Glomerular endothelial cell (primary cell): ENCODE data around the gene BRD7. TPM values are rescaled to one million over a fixed set of nuclear protein-coding genes. Genes with fewer than 3 reads are reported as not detected.

ENCODE experiments used
- DNase-seq: peaks from one replicate; pipeline ENCODE4 v3.0.0-alpha.2; 2011; ENCODE audit warnings: low read depth, low spot score; ENCODE audit errors: extremely low read depth
- total RNA-seq: library from RNA; depleted of rRNA; stranded (reverse); fragments of >200 nt; gene quantifications from 2 replicates; pipeline ENCODE4 v1.2.3, GENCODE V29; 2015

The BRD7 gene
- 44.1 and 49.7 TPM in 2 replicates for total RNA-seq

DNA sequence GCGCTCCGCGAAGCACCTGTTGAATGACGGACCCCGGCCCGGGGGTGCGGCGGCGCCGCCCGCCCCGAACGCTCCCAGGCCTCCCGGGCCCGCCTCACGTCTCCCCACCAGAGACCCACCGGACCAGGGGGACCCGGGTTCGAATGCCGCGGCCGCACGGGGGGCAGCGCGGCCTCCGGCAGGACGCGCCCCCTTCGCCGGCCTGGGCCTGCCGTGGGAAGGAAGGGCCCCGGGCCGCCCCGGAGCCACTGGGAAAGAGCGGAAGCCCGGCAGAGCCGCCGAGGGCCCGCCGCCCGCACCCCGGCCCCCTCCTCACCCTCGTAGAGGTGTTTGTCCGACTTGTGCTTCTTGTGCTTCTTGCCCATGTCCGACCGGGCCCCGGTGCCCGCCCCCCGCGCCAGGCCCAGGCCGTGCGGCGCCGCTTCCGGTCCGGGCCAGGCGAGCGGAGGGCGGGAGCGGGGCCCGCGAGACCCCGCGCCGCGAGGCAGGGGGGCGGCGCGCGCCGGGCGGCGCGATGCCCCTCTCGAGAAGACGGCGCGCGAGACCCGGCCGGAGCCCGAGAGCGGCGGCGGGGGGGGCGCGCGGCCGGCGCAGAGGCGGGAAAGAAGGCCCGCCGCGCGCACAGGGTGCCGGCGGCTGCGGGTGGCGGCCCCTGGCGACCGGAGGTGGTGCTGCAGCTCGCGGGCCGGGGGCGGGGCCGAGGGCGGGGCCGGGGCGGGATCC, at the start of gene BRD7:
BRD7 (minus strand) TSS at position 579 of the 723 bp plus-strand sequence; CDS start at position 365, 214 bp downstream.
- DNase-seq, result no peak

GRCh38 chr16:50416388-50416787, 47.6 kb upstream of the BRD7 start:
- DNase-seq, result no peak

DNA sequence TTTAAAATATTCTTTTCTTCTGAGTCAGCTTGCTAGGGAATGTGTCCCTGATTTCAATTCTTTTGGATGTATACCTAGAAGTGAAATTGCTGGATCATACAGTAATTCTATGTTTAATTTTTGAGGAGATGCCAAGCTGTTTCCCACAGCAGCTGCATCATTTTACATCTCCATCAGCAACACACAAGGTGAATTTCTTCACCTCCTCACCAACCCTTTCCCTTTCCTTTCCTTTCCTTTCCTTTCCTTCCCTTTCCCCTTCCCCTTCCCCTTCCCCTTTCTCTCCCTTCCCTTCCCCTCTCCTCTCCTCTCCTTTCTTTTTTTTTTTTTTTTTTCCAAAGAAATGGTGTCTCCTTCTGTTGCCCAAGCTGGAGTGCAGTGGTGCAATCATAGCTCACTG, 45.4 kb upstream of the BRD7 start:
- DNase-seq, result no peak

DNA sequence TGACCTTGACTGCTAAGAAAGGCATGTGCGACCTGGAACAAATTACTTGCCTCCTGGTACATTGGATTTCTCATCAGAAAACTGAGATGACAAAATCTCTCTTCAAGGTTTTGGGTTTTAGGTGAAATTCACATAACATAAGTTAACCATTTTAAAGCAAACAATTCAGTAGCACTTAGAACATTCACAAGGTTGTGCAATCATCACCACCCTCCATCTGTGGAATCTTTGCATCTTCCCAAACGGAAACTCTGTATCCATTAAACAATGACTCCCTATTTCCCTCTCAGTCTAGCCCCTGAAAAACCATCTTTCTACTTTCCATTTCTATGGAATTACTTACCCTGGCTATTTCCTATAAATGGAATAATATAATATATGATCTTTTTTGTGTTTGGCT, 42.2 kb upstream of the BRD7 start:
- DNase-seq, result no peak

DNA sequence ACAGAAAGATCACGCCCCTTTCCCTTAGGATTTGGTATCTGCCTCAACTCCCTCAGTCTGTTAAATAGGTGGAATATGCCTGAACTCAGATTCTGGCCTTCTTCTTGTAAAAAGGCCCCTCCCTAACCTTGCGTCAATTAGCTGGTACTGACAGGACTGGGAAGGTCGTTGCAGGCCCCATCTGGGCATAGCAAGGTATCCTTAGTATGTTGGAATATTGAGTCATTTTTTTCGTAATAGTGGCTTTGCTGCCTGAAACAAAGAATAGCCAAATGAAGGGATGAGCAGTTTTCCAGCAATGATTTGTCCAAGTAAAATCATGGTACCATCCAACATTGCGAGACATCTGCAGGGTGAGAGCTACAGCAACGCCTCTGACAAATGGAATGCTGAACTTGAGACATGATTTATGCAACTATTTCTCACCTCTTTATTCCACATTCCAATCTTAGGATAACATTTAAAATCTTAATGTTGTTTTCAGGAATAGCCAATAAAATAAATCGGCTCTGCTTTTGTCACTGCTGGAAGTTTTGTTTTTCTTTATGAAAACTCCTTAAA, 39.3 kb upstream of the BRD7 start:
- DNase-seq, result no peak

DNA sequence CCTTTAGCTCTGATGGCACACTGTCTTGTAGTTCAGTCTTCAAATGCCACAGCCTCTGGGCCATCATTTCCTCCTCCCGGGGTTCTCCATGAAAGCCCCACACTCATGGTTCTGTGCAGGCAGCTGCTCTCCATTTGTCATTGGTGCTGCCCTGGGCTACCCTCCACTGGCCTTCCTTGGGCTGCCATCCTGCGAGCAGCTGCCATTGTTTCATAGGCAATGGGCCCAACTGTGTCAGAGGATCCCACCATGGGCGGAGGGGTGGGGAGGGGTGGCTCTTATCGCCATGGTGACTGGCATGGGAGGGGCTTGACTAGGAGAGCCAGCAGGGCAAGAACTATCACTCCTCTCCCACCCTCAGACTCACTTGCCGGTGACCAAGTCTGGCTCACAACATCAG, 38.6 kb upstream of the BRD7 start:
- DNase-seq, result no peak

GRCh38 chr16:50403491-50403890, 34.7 kb upstream of the BRD7 start:
- no peak for DNase-seq

- no peak for DNase-seq
Measured at GRCh38 chr16:50402298-50402895, 33.6 kb upstream of the BRD7 start.

DNA sequence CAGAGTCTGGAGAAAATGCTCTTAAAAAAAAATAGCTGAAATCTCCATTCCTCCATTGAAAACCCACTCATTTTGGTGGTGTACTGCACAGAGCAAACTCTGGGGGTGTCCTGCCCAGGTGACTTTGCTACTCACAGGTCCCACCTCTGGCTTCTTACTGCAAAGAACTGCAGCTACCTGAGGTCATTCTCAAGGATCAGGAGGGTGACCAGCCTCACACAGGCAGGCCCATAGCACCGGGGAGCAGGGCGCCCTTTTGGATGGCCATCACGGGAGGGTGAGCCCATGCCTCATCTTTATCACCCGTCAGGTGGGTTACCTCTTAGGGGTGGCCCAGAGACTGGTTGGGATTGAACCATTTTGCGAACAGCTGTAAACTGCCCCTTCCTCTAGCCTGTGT, 32.6 kb upstream of the BRD7 start:
- no peak for DNase-seq

DNA sequence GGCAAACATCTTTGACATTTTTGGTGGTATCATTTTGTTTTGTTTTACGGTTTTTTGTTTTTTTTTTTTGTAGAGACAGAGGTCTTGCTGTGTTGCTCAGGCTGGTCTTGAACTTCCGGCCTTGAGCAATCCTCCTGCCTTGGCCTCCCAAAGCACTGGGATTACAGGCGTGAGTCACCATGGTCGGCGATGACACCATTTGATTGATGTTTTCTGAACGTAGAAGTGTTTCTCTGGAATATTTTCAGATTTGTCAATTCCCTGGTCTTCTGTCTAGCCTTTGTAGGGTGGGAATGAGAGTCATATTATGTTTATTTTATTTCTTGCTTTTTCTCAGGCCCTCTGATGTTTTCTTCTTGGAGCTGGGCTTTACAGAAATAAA, 32.2 kb upstream of the BRD7 start:
- DNase-seq, result no peak

DNA sequence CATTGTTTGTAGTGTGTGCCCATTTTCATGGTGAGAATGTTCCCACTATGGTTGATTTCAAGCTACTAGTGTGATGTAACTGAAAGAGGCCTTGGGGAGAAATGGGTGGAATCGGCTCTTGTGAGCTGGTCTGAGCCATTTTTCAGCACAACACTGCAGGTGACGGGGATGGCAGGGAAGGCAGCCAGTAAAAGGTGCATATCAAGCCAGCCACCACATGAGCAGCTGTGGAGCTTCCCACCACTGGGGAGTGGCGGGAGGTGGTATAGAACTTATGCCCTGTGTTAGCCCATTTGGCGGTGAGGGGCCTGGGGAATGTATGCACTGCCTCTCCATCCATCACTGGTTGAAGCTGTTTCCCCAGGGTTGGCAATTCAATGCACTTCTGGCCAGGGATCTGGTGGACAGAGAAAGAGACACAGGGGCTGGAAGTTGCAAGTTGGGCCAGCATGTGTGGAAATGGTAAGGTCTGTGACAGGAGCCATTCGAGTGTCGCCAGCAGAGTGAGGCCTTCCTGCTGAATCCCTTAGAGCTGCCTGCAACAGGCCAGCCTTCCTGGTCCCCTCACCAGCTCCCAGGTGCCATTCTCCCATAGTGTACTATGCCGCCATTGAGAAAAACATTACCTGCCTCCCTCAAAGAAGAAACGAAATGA, 31.7 kb upstream of the BRD7 start:
- no peak for DNase-seq

- no peak for DNase-seq
Measured at GRCh38 chr16:50399411-50399810, 30.6 kb upstream of the BRD7 start.

DNA sequence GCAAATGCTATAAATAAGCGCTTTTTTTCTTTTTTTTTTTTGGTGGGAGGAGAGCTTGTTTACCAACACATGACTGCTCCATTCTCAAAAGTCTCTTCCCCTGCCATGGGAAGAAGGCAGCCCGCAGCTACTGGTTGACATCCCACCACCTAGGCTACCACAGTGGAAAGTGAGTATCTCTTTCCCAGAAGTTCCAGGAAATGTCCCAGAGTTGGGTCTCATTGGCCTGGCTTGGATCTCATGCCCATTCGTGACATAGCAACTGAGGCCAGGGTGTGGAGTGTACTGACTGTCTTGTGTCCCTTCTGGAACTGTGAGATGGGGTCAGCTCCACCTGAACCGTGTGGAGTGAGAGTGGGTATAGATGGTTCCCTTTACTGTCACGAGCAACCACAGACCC, 29.5 kb upstream of the BRD7 start:
- no peak for DNase-seq

GRCh38 chr16:50396761-50397535, 28.2 kb upstream of the BRD7 start:
- no peak for DNase-seq

- DNase-seq, result no peak
Measured at GRCh38 chr16:50395763-50396710, 27.2 kb upstream of the BRD7 start.

GRCh38 chr16:50393858-50394802, 25.3 kb upstream of the BRD7 start:
- no peak for DNase-seq

- DNase-seq, result no peak
Measured at GRCh38 chr16:50393416-50393815, 24.6 kb upstream of the BRD7 start.

- no peak for DNase-seq
Measured at GRCh38 chr16:50390914-50391716, 22.3 kb upstream of the BRD7 start.
